ENCODE data around the gene MRPS18A. TPM values are rescaled to one million over a fixed set of nuclear protein-coding genes. Genes with fewer than 3 reads are reported as not detected.
A peak's percentile ranks its signal among the peaks of the same experiment; 100 is the strongest.

MRPS18A gene
- total and polyA plus RNA-seq, 2 of the 13 experiments (the other 11 are each of a cell fraction or from before 2014, with no cell fraction given): 87.8 to 89.1 TPM

GRCh38 chr6:43699564-43700186 lies 12.1 kb upstream of the MRPS18A start (continued):
- TF ChIP-seq ZBTB25 (CRISPR knock-in tag; IDR thresholded peaks at IDR 0.05) (no peak), MIXL1 (CRISPR knock-in tag; IDR thresholded peaks at IDR 0.05) (no peak), ZNF30 (CRISPR knock-in tag; IDR thresholded peaks at IDR 0.05) (no peak), NKX3-1 (CRISPR knock-in tag; IDR thresholded peaks at IDR 0.05) (no peak), GLMP (CRISPR knock-in tag; IDR thresholded peaks at IDR 0.05; ENCODE audit: borderline replicate concordance) (no peak), CSRNP2 (CRISPR knock-in tag; conservative IDR thresholded peaks at IDR 0.05; ENCODE audit: low read depth) (no peak), ZNF761 (CRISPR knock-in tag; conservative IDR thresholded peaks at IDR 0.05) (no peak), ZNF503 (CRISPR knock-in tag; IDR thresholded peaks at IDR 0.05) (no peak), PITX1 (CRISPR knock-in tag; IDR thresholded peaks at IDR 0.05) (0 out of 2 replicates have a peak, but pooled peaks have one; percentile 22), STAG1 (CRISPR knock-in tag; IDR thresholded peaks at IDR 0.05) (no peak), KDM5B (CRISPR knock-in tag; IDR thresholded peaks at IDR 0.05; ENCODE audit: borderline replicate concordance) (no peak), SMAD1 (CRISPR knock-in tag; IDR thresholded peaks at IDR 0.05; ENCODE audit: borderline replicate concordance, low read depth) (no peak), RBFOX2 (IDR thresholded peaks at IDR 0.05; ENCODE audit: low read depth, low read length) (no peak), NFKB2 (CRISPR knock-in tag; IDR thresholded peaks at IDR 0.05; ENCODE audit: borderline replicate concordance) (no peak)
- TF ChIP-seq, protein P1, sequence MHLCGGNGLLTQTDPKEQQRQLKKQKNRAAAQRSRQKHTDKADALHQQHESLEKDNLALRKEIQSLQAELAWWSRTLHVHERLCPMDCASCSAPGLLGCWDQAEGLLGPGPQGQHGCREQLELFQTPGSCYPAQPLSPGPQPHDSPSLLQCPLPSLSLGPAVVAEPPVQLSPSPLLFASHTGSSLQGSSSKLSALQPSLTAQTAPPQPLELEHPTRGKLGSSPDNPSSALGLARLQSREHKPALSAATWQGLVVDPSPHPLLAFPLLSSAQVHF (CRISPR knock-in tag; IDR thresholded peaks at IDR 0.05): no peak
- TF ChIP-seq, protein P2, sequence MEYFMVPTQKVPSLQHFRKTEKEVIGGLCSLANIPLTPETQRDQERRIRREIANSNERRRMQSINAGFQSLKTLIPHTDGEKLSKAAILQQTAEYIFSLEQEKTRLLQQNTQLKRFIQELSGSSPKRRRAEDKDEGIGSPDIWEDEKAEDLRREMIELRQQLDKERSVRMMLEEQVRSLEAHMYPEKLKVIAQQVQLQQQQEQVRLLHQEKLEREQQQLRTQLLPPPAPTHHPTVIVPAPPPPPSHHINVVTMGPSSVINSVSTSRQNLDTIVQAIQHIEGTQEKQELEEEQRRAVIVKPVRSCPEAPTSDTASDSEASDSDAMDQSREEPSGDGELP (IDR thresholded peaks at IDR 0.05; ENCODE audit: borderline replicate concordance, low read depth): no peak
- TF ChIP-seq, protein P3, sequence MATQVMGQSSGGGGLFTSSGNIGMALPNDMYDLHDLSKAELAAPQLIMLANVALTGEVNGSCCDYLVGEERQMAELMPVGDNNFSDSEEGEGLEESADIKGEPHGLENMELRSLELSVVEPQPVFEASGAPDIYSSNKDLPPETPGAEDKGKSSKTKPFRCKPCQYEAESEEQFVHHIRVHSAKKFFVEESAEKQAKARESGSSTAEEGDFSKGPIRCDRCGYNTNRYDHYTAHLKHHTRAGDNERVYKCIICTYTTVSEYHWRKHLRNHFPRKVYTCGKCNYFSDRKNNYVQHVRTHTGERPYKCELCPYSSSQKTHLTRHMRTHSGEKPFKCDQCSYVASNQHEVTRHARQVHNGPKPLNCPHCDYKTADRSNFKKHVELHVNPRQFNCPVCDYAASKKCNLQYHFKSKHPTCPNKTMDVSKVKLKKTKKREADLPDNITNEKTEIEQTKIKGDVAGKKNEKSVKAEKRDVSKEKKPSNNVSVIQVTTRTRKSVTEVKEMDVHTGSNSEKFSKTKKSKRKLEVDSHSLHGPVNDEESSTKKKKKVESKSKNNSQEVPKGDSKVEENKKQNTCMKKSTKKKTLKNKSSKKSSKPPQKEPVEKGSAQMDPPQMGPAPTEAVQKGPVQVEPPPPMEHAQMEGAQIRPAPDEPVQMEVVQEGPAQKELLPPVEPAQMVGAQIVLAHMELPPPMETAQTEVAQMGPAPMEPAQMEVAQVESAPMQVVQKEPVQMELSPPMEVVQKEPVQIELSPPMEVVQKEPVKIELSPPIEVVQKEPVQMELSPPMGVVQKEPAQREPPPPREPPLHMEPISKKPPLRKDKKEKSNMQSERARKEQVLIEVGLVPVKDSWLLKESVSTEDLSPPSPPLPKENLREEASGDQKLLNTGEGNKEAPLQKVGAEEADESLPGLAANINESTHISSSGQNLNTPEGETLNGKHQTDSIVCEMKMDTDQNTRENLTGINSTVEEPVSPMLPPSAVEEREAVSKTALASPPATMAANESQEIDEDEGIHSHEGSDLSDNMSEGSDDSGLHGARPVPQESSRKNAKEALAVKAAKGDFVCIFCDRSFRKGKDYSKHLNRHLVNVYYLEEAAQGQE (IDR thresholded peaks at IDR 0.05; ENCODE audit: borderline replicate concordance in 1 of 2, low read depth in 1 of 2, low read length in 2 of 2): no peak

All from HepG2 (cell line).